PFSK-1 (cell line): ENCODE data around the gene HES5.

Experiments
- POLR2AphosphoS5 ChIP-seq: IDR thresholded peaks from 2 replicates; pipeline ENCODE4 v1.6.1; 2012; ENCODE audit warnings: low read depth, mild to moderate bottlenecking, control low read depth, low read length, moderate library complexity
- SIN3A ChIP-seq: IDR thresholded peaks from 2 replicates; pipeline ENCODE4 v1.6.1; 2012; ENCODE audit warnings: mild to moderate bottlenecking, low read length, moderate library complexity, borderline replicate concordance; ENCODE audit not compliant: insufficient read depth
- TAF1 ChIP-seq: IDR thresholded peaks from 2 replicates; pipeline ENCODE4 v1.6.1; 2012; ENCODE audit warnings: low read length, control low read depth, borderline replicate concordance; ENCODE audit not compliant: insufficient read depth
- TF ChIP-seq, protein P1 (sequence below), 2 experiments: IDR thresholded peaks; 2 replicates each; pipeline versions ENCODE4 v1.6.1 to v1.8.0; 2011 to 2012; ENCODE audit warnings: low read depth in 2 of 2, low read length in 2 of 2, control low read depth in 1 of 2, inconsistent platforms in 1 of 2, mild to moderate bottlenecking in 1 of 2, moderate library complexity in 1 of 2; ENCODE audit not compliant: insufficient read depth in 1 of 2

DNA sequence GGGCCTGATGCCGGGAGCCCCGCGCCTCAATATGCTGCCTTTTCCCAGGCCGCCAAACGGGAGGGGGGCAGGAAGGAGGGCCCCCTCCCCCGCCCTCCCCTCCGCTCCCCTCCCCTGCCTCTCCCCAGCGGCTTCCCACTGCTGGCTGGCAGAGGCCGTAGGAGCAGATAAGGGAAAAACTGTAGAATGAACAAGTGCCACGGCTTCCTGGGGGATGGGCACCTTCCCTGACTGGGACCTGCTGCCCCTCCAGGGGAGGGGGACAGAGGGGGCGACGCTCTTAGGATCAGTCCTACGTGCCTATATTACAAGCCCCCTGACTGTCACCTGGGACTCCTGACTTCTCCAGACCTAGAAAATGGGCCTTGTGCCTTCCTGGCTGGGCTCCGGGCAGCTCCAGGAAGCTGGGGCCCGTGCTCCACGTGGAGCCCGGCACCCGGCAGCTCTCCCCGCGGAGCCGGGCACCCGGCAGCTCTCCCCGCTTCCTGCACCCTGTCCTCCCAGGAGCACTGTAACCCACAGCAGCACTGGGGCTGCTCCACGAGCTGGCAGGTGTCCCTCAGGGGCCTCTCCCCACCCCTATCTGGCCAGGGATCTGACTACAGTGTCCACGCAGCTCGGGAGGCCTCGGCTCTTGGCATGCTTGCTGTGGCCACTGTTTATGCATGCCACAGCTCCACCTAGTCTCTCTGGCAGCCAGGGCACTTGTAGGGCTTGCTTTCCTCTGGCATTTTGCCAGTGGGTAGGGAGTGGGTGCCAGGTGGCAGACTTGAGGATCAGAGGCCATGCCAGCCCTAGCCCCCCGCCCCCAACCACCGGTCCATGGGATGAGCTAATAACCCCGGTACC lies 674 bp upstream of the HES5 start:
- TF ChIP-seq TAF1 = no peak
- TF ChIP-seq, protein P1, sequence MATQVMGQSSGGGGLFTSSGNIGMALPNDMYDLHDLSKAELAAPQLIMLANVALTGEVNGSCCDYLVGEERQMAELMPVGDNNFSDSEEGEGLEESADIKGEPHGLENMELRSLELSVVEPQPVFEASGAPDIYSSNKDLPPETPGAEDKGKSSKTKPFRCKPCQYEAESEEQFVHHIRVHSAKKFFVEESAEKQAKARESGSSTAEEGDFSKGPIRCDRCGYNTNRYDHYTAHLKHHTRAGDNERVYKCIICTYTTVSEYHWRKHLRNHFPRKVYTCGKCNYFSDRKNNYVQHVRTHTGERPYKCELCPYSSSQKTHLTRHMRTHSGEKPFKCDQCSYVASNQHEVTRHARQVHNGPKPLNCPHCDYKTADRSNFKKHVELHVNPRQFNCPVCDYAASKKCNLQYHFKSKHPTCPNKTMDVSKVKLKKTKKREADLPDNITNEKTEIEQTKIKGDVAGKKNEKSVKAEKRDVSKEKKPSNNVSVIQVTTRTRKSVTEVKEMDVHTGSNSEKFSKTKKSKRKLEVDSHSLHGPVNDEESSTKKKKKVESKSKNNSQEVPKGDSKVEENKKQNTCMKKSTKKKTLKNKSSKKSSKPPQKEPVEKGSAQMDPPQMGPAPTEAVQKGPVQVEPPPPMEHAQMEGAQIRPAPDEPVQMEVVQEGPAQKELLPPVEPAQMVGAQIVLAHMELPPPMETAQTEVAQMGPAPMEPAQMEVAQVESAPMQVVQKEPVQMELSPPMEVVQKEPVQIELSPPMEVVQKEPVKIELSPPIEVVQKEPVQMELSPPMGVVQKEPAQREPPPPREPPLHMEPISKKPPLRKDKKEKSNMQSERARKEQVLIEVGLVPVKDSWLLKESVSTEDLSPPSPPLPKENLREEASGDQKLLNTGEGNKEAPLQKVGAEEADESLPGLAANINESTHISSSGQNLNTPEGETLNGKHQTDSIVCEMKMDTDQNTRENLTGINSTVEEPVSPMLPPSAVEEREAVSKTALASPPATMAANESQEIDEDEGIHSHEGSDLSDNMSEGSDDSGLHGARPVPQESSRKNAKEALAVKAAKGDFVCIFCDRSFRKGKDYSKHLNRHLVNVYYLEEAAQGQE (IDR thresholded peaks at IDR 0.05; ENCODE audit: insufficient read depth in 1 of 2, low read depth in 2 of 2, low read length in 2 of 2) = no peak
- no peak for TF ChIP-seq POLR2AphosphoS5
- TF ChIP-seq SIN3A = no peak
